Left renal pelvis (tissue), 4 donors: ENCODE data around the gene SLIRP. TPM values are rescaled to one million over a fixed set of nuclear protein-coding genes. Genes with fewer than 3 reads are reported as not detected.
"Not testable (repeated sequence)": the region's sequence is repeated elsewhere in the genome, so short reads cannot be mapped to it uniquely, and the experiment has no call there.

Source experiments
- DNase-seq, 4 donors: peaks; one replicate each; pipeline ENCODE4 v3.0.0-alpha.2; 2013; ENCODE audit warnings: low read depth in 4 of 4, low spot score in 3 of 4
- polyA plus RNA-seq, 4 donors: library from polyadenylated mRNA; unstranded; fragments of 120-200 nt; gene quantifications; one replicate each; pipeline ENCODE4 v1.2.1, GENCODE V29; 2013; ENCODE audit not compliant: insufficient read length in 4 of 4

SLIRP gene
- 100 to 1,000 TPM in 3 of 4 donors, 10 to 100 TPM in 1; 67.2 to 111 (median 104) TPM for polyA plus RNA-seq

- peak; percentile 70 to 89 (median 82) for DNase-seq
These were observed at the start of gene SLIRP, which contains the start of gene ALKBH1 for GRCh38 chr14:77707724-77708408. TSS of gene SLIRP (plus strand) at chr14:77708103. CDS start at chr14:77708112, 9 bp downstream. TSS of gene ALKBH1 (minus strand) at chr14:77708023. CDS start at chr14:77708004, 19 bp downstream.

GRCh38 chr14:77659831-77660230, 48.1 kb upstream of the SLIRP start:
- no peak for DNase-seq

GRCh38 chr14:77660754-77661153, 47.1 kb upstream of the SLIRP start:
- peak in 1 of 4 donors; percentile 56 for DNase-seq

GRCh38 chr14:77661562-77661961, 46.3 kb upstream of the SLIRP start:
- DNase-seq = not testable (repeated sequence)

- DNase-seq = no peak
These were observed 44.6 kb upstream of the SLIRP start for GRCh38 chr14:77663293-77663692.

GRCh38 chr14:77667331-77667730, 40.6 kb upstream of the SLIRP start:
- no peak for DNase-seq

GRCh38 chr14:77673193-77673592, 34.7 kb upstream of the SLIRP start:
- DNase-seq = no peak

- DNase-seq = no peak
These were observed 33.0 kb upstream of the SLIRP start for GRCh38 chr14:77674931-77675330.

- no peak for DNase-seq
These were observed 26.4 kb upstream of the SLIRP start for GRCh38 chr14:77681196-77682157.

- DNase-seq = no peak
These were observed 25.7 kb upstream of the SLIRP start for GRCh38 chr14:77682158-77682553.

- DNase-seq = no peak
These were observed 16.6 kb upstream of the SLIRP start for GRCh38 chr14:77691259-77691658.

- peak; percentile 3 to 18 (median 7) for DNase-seq
These were observed 564 bp upstream of the SLIRP start for GRCh38 chr14:77707355-77707723.

GRCh38 chr14:77708749-77709148, 846 bp downstream of the SLIRP start:
- DNase-seq = no peak

GRCh38 chr14:77709412-77709811, 1.5 kb downstream of the SLIRP start:
- DNase-seq = no peak

GRCh38 chr14:77710364-77710763, 2.5 kb downstream of the SLIRP start:
- no peak for DNase-seq

GRCh38 chr14:77714926-77715325, 7.0 kb downstream of the SLIRP start:
- no peak for DNase-seq

- no peak for DNase-seq
These were observed 9.9 kb downstream of the SLIRP start for GRCh38 chr14:77717608-77718305.

GRCh38 chr14:77721437-77721836, 13.5 kb downstream of the SLIRP start:
- no peak for DNase-seq

- no peak for DNase-seq
These were observed 14.4 kb downstream of the SLIRP start for GRCh38 chr14:77722301-77722700.

GRCh38 chr14:77730976-77731497, 23.1 kb downstream of the SLIRP start:
- no peak for DNase-seq
